A549 (cell line): ENCODE measurements around the gene HLA-DOB.

Experiments used
- CEBPB ChIP-seq, 2 experiments: fragments of >200 bp in 1 of 2; sonication (Bioruptor Twin) in 1 of 2; formaldehyde crosslinking in 1 of 2; IDR thresholded peaks; 2 replicates each; pipeline ENCODE4 v1.6.1; 2012 to 2016
- CTCF ChIP-seq: fragments of >200 bp; sonication (Bioruptor Twin); formaldehyde crosslinking; IDR thresholded peaks from 3 replicates; pipeline ENCODE4 v1.5.1; 2016
- EP300 ChIP-seq, 2 experiments: fragments of >200 bp; sonication (Bioruptor Twin); formaldehyde crosslinking; IDR thresholded peaks; 2 replicates in 1 of 2; 3 replicates in 1 of 2; pipeline ENCODE4 v1.6.1; 2016 to 2017
- HDAC2 ChIP-seq: fragments of 200-600 bp; sonication (generic); IDR thresholded peaks from 2 replicates; pipeline ENCODE4 v1.6.1; 2016
- HOXA7 ChIP-seq: fragments of 250-450 bp; sonication (Bioruptor Pico); IDR thresholded peaks from 2 replicates; pipeline ENCODE4 v1.5.0; 2020; ENCODE audit warnings: mild to moderate bottlenecking, moderate library complexity
- HOXB13 ChIP-seq: fragments of 250-450 bp; sonication (Bioruptor Pico); IDR thresholded peaks from 2 replicates; pipeline ENCODE4 v1.5.0; 2020; ENCODE audit warnings: low read depth, mild to moderate bottlenecking, moderate library complexity
- MAFK ChIP-seq: fragments of 450-650 bp; IDR thresholded peaks from 2 replicates; pipeline ENCODE4 v1.6.1; 2014; ENCODE audit not compliant: partially characterized antibody
- MYC ChIP-seq: IDR thresholded peaks from 2 replicates; pipeline ENCODE4 v1.6.1; 2012; ENCODE audit warnings: mild to moderate bottlenecking, inconsistent platforms, low read length, improper control_type of control experiment, borderline replicate concordance
- NR3C1 ChIP-seq: fragments of >200 bp; sonication (Bioruptor Twin); formaldehyde crosslinking; IDR thresholded peaks from 3 replicates; pipeline ENCODE4 v1.6.1; 2017
- POLR2A ChIP-seq: IDR thresholded peaks from 2 replicates; pipeline ENCODE4 v1.6.1; 2012; ENCODE audit warnings: mild to moderate bottlenecking, low read length
- RAD21 ChIP-seq, 2 experiments: fragments of >200 bp in 1 of 2; sonication (Bioruptor Twin) in 1 of 2; formaldehyde crosslinking in 1 of 2; IDR thresholded peaks in 1 of 2; conservative IDR thresholded peaks in 1 of 2; 2 replicates in 1 of 2; 3 replicates in 1 of 2; pipeline ENCODE4 v1.6.1; 2012 to 2018; ENCODE audit warnings: inconsistent platforms in 1 of 2
- SMC3 ChIP-seq: fragments of >200 bp; sonication (Bioruptor Twin); formaldehyde crosslinking; IDR thresholded peaks from 3 replicates; pipeline ENCODE4 v1.6.1; 2018; ENCODE audit warnings: inconsistent platforms
- SREBF2 ChIP-seq: fragments of 450-650 bp; IDR thresholded peaks from 2 replicates; pipeline ENCODE4 v1.6.1; 2014; ENCODE audit warnings: mild to moderate bottlenecking, moderate library complexity
- TF ChIP-seq, protein P1 (sequence below): fragments of 200-600 bp; sonication (generic); IDR thresholded peaks from 2 replicates; pipeline ENCODE4 v1.6.1; 2016; ENCODE audit warnings: antibody characterized with exemption, mild to moderate bottlenecking, moderate library complexity

GRCh38 chr6:32845384-32845884 lies 28.6 kb upstream of the HLA-DOB start:
- TF ChIP-seq POLR2A, result no peak
- no peak for TF ChIP-seq CTCF
- TF ChIP-seq NR3C1, result no peak
- TF ChIP-seq CEBPB (IDR thresholded peaks at IDR 0.05), result no peak
- TF ChIP-seq MAFK, result no peak
- TF ChIP-seq EP300 (IDR thresholded peaks at IDR 0.05), result no peak
- TF ChIP-seq HOXB13, result no peak
- TF ChIP-seq, protein P1, sequence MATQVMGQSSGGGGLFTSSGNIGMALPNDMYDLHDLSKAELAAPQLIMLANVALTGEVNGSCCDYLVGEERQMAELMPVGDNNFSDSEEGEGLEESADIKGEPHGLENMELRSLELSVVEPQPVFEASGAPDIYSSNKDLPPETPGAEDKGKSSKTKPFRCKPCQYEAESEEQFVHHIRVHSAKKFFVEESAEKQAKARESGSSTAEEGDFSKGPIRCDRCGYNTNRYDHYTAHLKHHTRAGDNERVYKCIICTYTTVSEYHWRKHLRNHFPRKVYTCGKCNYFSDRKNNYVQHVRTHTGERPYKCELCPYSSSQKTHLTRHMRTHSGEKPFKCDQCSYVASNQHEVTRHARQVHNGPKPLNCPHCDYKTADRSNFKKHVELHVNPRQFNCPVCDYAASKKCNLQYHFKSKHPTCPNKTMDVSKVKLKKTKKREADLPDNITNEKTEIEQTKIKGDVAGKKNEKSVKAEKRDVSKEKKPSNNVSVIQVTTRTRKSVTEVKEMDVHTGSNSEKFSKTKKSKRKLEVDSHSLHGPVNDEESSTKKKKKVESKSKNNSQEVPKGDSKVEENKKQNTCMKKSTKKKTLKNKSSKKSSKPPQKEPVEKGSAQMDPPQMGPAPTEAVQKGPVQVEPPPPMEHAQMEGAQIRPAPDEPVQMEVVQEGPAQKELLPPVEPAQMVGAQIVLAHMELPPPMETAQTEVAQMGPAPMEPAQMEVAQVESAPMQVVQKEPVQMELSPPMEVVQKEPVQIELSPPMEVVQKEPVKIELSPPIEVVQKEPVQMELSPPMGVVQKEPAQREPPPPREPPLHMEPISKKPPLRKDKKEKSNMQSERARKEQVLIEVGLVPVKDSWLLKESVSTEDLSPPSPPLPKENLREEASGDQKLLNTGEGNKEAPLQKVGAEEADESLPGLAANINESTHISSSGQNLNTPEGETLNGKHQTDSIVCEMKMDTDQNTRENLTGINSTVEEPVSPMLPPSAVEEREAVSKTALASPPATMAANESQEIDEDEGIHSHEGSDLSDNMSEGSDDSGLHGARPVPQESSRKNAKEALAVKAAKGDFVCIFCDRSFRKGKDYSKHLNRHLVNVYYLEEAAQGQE, result no peak
- TF ChIP-seq HOXA7 (CRISPR knock-in tag), result no peak
- no peak for TF ChIP-seq HDAC2
- TF ChIP-seq MYC, result no peak
- TF ChIP-seq SREBF2, result no peak
- TF ChIP-seq RAD21 (conservative IDR thresholded peaks at IDR 0.05 in 1 of 2, IDR thresholded peaks at IDR 0.05 in 1 of 2), result no peak
- TF ChIP-seq SMC3, result no peak
